ENCODE data around the gene SYNE2.

- no peak for TF ChIP-seq POLR2A (IDR thresholded peaks at IDR 0.05; ENCODE audit: low read depth)
- no peak for TF ChIP-seq CTCF (IDR thresholded peaks at IDR 0.05)
Measured at GRCh38 chr14:64184103-64184729, 331.4 kb downstream of the SYNE2 start.

Data from esophagus muscularis mucosa (tissue), 3 donors.